ENCODE measurements around the gene SPAG5.

DNA sequence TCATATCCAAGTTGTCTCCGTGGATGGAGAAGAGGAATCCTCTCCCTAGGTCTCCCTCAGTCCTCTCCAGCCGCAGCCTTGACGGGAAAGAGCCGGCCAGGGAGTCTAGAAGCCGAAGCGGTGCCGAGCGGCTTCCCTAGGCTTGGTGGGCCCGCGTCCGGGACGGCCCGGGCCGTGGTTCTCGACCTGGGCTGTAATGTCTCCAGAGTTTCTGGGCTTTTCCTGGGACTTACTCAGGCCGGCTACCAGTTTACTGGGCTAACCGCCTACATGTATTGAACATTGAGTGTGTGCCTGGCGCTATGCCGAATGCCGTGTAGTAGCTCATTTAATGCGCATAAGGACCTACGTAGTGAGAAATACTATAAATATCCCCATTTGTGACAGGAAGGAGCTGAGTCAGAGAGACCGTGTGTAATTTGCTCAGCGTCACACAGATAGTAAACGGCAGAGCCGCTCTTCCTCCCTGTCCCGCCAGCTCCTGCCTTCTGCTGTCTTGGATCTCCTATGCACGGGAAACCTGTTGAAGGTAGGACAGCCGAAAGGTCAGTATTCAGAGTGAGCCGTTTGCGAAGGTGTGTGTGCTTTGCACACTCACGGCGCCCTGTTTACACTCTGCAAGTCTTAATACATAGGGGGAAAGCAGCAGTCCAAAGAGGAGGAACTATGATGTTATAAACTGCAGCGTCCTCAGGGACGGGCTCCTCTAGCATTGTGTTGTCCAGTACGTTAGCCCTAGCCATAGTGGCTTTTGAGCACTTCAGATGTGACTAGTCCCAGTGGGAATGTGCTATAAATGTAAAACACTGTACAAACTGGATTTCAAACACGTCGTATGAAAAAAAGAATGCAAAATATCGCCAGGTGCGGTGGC lies 723 bp upstream of the SPAG5 start:
- TF ChIP-seq EZH2 (IDR thresholded peaks at IDR 0.05; ENCODE audit: borderline replicate concordance, low read length) = no peak
- TF ChIP-seq, protein P1, sequence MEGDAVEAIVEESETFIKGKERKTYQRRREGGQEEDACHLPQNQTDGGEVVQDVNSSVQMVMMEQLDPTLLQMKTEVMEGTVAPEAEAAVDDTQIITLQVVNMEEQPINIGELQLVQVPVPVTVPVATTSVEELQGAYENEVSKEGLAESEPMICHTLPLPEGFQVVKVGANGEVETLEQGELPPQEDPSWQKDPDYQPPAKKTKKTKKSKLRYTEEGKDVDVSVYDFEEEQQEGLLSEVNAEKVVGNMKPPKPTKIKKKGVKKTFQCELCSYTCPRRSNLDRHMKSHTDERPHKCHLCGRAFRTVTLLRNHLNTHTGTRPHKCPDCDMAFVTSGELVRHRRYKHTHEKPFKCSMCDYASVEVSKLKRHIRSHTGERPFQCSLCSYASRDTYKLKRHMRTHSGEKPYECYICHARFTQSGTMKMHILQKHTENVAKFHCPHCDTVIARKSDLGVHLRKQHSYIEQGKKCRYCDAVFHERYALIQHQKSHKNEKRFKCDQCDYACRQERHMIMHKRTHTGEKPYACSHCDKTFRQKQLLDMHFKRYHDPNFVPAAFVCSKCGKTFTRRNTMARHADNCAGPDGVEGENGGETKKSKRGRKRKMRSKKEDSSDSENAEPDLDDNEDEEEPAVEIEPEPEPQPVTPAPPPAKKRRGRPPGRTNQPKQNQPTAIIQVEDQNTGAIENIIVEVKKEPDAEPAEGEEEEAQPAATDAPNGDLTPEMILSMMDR (conservative IDR thresholded peaks at IDR 0.05 in 1 of 2, IDR thresholded peaks at IDR 0.05 in 1 of 2; ENCODE audit: extremely low read depth in 1 of 2, insufficient read depth in 1 of 2, low read depth in 1 of 2, low read length in 2 of 2) = no peak

All from mammary epithelial cell (primary cell).